NCI-H128 (cell line): Measurements from ENCODE around the gene POLR2C.

Experiments used
- DNase-seq: peaks from one replicate; lab custom pipeline; 2025; ENCODE audit not compliant: unreplicated experiment; lab: John Stamatoyannopoulos, UW

Gene POLR2C

DNA sequence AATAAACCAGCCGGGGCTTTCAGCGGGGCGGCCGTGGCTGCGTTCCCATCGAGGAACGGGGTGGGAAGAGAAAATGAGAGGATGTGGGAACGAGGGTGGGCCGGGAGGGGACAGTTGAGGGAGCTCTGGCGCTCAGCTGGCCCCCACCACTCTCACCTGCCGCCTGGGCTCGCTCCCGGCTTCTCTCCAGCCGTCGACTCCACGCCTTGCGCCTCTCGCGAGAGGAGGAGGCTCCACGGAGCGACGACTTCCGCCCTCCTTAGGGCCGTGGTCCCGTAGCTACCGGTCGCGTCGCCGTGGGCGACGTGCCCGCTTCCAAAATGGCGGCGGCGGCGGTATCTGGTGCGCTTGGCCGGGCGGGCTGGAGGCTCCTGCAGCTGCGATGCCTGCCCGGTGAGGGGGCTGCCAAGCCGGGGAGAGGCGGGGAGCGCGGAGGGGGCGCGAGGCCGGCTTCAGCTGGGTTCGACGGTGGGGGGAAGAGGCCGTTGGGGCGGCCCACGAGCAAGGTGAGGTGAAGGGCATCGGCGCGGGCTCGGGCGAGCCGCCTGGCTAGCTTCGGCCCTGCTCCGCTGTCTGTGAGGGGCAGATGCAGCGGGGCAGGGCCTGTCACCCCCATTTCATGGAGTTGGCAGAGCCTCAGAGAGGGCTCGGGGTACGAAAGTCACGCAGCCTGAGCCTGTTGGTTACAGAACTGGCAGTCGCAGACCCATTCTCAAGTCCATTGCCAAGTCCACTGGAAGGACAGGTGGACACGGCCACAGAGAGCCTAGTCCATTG lies 15.1 kb upstream of the POLR2C start, which contains the start of the genes CIAPIN1 and COQ9:
Gene CIAPIN1 (minus strand): TSS at position 200 of the 777 bp plus-strand sequence. CDS start 6,457 bp downstream, outside the sequence.
Gene COQ9 (plus strand): TSS at position 294 of the 777 bp plus-strand sequence. CDS start 27 bp downstream, at position 321.
- DNase-seq = peak; percentile 83

DNA sequence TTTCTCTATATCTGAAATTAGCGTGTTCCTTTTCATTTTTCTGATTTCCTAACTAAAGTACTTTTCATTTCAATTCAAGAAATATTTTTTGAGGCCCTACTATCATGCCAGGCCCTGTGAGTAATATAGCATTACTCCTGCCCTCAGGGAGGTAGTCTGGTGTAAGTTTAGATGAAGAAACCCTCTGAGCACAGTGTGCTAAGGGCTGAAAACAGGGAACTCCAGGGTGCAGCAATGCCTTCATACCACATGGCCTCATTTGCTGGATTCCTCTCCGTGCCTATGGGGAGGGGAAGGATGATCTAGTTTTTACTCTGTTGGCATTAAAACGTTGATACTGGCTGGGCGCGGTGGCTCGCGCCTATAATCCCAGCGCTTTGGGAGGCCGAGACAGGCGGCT lies 10.5 kb upstream of the POLR2C start:
- no peak for DNase-seq

DNA sequence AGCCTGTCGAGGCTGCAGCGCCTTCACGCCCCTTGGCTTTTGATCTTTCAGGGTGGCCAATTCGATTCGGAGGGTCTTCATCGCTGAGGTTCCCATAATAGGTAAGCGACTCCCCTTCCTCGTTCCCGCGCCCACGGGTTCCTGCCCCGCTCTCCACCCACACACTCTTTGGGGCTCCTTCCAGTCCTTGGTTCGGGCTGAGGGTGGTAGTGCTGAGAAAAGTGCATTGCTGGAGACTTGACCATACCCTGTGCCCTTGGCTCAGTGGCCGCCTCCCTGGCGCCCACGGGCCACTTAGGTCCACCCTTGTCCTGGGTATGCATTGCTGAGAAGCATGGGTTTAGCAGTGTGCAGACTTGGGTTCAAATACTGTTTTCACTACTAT lies 491 bp downstream of the POLR2C start:
- no peak for DNase-seq

DNA sequence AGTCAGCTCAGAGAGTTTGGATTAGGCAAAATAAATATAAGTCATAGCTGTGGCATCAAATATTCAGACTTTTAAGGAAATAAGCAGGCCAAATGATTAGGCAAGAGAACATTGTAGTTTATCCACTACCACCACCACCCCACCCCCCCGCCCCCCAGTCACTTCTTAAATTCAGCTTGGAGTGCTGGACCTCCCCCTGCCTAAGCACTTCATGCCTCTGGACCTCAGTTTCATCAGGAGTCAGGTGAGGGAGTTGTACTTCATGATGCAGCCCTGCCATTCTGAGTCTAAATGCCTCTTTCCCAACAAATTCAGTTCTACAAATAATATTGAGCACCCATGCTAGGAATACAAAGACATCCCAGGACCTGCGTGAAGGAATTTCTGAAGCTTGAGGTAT lies 2.0 kb downstream of the POLR2C start:
- DNase-seq = no peak

DNA sequence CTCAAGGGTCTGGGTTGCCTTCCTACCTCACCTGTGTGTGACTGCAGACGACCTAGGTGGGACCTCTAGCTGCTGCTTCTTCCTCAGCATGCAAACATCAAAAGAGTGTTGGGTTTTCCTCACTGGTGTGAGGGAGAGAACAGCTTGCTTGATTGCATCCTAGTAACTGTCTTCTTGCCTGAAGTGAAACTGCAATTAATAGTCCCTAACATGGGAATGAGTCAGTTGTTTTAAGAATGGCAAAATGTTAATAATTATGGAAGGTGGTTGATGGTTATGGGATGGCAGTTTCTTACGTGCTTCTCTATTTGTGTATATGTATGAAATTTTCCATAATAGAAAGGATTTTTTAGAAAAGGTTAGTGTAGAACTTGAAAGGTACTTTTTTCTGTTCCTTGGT lies 5.9 kb downstream of the POLR2C start:
- DNase-seq = no peak

DNA sequence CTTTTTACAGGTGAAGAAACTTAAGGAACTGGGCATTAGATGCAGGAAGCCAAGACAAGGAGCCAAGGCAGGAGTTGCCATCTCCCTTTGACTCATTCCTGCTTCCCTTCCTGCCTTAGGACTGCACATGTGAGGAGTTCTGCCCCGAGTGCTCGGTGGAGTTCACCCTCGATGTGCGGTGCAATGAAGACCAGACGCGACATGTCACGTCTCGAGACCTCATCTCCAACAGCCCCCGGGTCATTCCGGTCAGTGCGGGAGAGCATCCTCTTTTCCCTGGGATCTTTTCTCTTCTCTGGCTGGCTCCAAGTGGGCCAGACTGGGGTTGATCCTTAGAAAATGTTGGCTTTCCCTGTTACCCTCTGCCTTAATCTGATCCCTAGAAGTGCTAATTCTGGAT lies 6.6 kb downstream of the POLR2C start:
- DNase-seq = no peak

DNA sequence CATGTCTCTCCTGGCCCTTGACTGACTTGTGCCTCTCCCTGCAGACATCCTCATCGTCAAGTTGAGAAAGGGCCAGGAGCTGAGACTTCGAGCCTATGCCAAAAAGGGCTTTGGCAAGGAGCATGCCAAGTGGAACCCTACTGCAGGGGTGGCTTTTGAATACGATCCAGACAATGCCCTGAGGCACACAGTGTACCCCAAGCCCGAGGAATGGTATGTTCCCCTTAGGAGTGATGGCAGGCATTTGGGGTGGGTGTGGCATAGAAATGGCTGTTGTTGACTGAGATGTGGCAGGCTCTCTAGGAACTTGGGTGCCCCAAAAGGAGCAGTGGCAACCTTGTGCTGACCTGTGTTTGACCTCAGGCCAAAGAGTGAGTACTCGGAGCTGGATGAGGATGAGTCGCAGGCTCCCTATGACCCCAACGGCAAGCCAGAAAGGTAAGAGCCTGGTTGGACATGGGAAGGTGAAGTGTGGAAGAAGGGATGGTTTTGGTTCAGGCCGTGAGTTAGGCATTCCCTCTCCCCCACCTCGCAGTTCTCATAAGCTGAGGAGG lies 7.5 kb downstream of the POLR2C start:
- no peak for DNase-seq

DNA sequence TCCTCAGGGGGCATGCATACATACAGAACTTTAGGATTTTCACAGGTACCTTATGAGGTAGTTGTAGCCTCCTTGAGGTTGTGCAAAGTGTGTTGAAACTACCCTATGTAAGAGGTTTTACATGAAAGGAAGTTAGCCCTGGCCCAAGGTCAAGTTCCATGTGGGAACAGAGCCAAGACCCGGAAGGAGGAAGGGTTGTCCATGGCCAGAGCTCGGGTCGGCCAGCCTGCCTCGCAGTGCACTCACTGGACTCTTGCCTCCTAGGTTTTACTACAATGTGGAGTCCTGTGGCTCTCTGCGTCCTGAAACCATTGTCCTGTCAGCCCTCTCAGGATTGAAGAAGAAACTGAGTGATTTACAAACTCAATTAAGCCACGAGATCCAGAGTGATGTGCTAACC lies 8.2 kb downstream of the POLR2C start:
- no peak for DNase-seq

DNA sequence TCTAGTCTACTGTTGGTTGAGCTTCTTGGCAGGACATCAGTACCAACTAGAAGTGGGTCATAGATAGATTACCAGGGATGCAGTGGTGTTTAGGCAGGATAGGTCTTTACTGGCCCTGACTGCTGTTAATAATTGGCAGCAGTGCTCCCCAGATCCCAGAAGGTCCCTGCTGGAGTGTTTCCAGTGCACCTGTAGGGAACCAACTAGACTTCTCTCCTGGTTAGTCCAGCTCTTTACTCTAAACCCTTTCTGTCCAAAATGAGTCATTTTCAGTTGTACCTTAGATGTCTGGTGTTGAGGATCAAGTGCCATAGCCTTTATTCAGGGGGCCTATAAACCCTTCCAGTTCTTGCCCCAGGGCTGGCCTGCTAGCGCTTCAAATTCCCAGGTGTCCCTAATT lies 8.7 kb downstream of the POLR2C start:
- DNase-seq = no peak

DNA sequence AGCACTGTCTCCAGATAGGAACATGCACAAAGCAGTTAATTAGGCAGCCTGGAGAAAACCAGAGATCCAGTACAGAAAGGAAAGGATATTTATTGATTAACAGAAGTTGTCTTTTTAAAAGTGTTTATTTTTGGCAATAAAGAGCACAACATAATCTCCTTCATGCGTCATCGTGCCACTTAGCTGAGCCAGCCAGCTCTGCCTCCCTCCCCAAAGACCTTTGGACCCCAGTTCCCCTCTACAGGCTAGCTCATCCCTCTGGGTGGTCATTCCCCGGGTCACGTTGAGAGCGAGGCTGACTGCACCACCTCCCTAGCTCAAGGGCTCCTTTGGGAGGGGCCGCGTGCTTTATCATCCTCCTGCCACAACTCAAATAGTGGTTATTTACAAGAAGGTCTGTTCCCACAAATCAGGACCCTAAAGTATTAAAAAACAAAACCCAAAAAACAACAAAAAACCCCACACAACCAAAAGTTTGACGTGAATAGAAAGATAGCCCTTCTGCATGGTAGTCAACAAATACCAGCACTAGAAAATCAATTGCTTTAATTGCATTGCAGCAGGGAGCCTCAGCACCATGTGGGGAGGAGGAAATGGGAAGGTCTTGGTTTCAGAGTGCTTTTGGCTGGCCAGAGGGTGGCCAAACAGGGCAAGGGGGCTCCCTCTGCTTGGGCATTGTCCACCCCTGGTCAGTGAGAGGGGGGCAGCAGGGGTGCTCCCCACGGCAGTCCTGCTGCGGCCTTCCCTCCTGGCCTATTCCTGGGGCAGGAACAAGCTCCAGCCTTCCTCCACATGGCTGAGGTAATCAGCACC lies 9.6 kb downstream of the POLR2C start:
- no peak for DNase-seq

DNA sequence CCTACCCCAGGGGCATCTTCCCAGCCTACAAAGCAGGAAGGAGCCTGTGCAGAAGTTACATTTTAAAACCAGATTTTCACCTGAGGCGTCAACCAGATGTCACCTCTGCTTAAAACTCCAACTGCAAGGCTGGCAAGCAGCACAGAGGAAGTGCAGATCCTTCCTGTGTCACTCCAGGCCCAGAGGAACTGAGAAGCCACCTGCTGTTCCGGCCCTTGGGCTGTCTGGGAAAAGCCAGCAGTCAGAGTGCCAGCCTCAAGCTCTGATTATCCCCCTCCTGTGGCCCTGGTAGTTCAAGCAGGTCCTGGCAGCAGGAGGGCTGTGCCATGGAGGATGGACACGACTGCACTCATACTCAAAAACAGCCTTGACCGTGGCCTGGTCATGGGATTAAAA lies 10.2 kb downstream of the POLR2C start:
- no peak for DNase-seq

DNA sequence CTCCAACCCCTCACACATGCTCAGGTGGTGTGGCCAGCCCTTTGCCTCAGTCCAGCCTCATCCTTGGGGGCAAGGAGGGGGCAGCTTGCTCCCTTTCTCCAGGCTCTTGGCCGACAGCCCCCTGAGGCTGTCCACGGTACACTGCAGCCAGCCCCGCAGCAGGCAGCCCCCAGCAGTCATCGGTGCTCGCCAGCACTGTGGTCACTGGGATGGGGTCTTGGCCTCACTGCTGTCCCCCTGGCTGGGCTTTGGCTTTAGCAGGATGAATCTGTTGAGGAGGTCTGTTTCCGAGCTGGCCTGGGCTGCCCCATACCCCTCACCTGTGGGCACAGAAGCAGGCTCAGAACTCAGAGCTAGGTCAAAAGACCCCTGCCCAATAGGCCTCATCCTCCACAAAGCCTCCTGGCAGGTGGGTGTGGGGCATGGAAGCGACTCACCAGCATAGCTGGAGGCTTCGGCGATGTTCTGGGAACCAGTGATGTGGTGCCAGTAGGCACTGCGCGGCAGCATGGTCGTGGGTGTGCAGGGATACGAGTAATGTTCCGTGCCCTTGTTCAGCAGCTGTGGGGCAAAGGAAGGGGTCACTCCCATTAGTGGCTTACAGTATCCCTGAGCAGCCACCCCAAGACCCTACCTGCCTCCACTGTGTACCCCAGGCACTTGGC lies 10.8 kb downstream of the POLR2C start:
- no peak for DNase-seq

DNA sequence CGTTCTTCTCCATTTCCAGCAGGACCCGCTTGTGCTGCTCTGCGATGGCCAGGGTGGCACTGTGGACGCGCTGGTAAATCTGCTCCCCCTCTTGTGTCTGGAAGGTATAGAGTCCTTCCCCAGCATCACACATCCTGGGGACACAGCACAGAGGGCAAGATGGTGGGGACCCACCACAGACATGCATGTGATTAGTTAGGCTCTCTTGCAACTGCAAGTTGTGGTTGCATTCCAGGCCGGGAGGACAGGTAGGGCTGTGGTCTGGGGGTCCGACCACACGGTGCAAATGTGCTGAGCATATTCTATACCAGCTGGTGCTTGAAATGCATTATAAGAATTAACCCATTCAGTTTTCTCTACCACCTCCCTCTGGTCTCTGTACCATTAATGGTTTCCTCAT lies 11.4 kb downstream of the POLR2C start:
- no peak for DNase-seq

DNA sequence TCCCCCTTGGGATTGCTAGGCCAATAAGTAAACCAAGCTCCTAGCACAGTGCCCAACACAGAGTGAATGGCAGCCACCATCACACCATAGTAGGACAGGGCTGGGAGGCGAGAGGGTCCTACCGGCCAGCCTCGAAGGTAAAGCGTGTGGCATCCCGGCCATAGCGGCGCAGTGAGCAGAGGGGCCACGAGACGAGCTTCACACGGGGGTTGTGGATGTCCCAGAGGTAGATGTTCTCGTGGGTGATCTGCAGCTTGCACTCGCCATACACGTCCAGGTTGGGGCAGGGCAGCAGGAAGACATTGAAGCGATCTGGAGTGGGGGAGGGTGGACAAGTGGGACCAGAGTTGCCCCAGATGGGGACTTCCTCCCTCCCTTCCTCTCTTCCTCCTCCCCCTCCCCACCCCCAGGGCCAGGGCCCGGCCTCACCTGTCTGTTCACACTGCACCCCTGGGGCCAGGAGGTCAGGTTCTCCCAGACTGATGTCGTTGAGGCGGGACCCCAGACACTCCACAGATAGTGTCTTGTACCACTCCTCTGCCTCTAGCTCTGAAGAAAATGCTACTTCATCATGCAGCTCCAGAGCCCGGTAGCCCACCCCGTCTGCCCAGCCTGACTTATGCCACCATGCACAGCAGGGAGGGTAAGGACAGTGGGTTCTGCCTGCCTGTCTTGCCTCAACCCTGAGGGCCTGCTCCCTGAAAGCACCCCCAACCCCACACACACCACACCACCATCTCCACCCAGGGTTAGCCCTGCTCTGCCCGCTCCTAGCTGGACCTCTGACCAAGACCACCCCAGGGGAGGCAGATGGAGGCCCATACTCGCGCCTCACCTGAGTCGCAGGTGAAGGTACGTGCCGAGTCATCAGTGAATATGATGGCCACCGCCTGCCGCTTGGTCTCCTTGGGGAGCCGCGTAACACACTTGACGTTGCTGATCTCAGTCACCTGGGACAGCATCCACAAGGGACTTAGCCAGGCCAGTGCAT lies 12.5 kb downstream of the POLR2C start:
- no peak for DNase-seq

DNA sequence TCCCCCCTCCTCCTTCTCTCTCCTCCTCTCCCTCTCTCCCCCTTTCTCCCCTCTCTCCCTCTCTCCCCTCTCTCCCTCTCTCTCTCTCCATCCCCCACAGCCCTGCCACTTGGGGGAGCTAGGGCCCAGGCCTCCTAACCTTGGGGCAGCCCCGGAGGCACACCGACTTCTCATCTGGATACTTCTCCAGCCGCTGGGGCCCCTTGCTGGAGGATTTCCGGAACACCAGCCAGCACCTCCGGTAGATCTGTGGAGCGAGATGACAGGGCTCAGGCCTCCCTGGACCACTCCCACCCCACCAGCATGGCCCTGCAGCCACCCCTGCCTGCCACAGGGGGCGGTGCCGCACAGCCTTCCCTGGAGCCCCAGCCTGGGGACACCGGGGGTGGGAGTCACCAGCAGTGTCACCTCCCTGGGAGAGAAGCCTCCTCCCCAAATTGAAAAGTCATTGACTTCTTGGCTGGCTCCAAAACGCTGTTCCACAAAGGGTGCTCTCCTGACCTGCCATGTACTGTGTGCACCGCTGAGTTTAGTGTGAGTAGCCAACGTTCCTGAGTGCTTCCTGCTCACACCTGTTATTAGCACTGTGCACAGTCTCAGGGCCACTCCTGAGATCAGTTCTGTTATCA lies 13.3 kb downstream of the POLR2C start:
- DNase-seq = no peak

DNA sequence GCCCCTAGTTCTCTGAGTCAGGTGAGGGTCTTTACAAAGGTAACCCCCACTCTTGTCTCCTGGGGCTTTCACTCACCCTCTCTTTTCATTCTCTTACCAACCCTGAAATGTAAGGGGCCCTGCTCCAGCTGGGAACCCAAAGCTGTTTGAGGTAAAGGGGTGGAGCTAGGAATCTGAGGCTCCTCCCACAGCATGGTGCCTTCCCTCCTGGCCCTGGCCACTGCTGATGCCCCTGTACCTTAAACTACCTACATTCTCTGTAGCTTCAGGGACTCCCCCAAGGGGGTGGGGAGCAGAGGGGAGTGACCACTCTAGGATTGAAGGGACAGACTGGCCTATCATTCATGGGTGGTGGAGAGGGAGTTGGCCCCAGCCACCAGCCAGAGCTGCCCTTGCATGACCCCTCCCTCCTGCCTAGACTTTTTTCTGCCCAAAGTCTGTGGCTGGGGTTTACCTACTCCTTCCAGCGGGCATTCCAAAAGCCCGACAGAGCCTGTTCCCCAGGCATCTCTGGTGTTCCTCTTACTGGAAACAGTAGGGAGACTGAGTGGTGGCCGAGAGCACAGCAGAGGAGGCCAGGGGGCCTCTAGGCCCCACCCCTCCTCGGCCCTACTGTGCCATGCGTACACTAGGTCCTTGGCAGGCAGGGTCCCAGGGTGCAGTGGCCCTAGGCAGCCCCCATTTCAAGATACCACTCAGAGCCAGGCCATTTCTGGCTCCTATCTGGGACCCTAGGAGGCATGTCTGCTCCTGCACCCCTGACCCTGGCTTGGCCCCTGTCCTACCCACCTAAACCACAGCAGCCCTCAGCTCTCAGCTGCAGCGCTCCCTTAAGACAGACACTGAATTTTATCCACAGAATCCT lies 14.3 kb downstream of the POLR2C start:
- no peak for DNase-seq

DNA sequence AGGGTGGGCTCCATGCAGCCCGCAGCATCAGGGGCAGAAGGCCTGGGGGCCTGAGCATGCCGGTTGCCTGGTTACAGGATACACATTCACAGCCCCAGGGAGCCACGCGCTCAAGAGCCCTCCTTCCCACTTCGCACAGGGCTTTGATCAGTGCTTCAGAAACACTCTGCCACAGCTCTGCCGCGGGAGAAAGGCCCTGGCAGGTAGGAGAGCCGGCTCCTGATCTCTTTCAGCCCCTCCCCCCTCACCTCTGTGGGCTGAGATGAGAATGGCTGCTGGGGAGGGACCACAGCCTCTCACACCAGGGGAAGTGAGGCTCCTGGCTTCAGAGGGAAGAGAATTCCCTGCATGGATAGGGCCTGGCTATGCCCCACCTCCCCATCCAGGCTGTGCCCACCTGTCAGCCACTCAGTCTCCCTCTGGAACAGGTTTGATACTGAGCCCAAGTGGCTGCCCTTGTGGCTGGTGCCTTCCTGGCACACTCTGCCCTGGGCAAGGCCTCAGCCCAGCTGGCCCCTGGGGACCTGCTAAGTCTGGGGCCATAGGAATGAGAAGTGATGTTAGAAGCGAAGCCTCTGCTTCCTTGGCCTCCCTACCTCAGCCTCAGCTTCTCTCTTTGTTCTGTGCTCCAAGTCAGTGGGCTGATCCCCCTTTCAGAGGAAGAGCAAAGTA lies 15.2 kb downstream of the POLR2C start:
- peak; percentile 40 for DNase-seq
